ENCODE data around the gene TRIM54. TPM values are rescaled to one million over a fixed set of nuclear protein-coding genes. Genes with fewer than 3 reads are reported as not detected.

TRIM54 gene
- total and polyA plus RNA-seq, 3 donors from 2014 or later: 28.3 to 46.8 (median 38.5) TPM

GRCh38 chr2:27312152-27312551 is 29.9 kb downstream of the TRIM54 start:
- Histone ChIP-seq H3K36me3 (ENCODE audit: low read depth, missing control alignments) (peaks cover 3% of the 10 kb centered on the region), H3K4me3 (no peak overlapping the region), H3K4me1 (no peaks in the 10 kb centered on the region), H3K27me3 (no peaks in the 10 kb centered on the region), H3K9me3 (no peaks in the 10 kb centered on the region), H3K27ac (no peak overlapping the region)
- WGBS, 2 donors: 94 to 97% methylated on average over 3 of the region's 3 CpGs
- intact Hi-C loops (cut with DNase I; ENCODE audit: low total_unique reads): no loop called here
- no peak for DNase-seq
- TF ChIP-seq CTCF (IDR thresholded peaks at IDR 0.05) (no peak), POLR2A (IDR thresholded peaks at IDR 0.05) (no peak)

GRCh38 chr2:27313882-27314645 is 31.8 kb downstream of the TRIM54 start:
- Histone ChIP-seq H3K4me3 (no peak overlapping the region), H3K27ac (no peak overlapping the region), H3K27me3 (no peaks in the 10 kb centered on the region), H3K36me3 (ENCODE audit: low read depth, missing control alignments) (peaks cover 3% of the 10 kb centered on the region), H3K4me1 (no peaks in the 10 kb centered on the region), H3K9me3 (no peaks in the 10 kb centered on the region)
- intact Hi-C loops (cut with DNase I; ENCODE audit: low total_unique reads): no loop called here
- DNase-seq: no peak
- no peak for TF ChIP-seq POLR2A (IDR thresholded peaks at IDR 0.05)
- TF ChIP-seq CTCF (IDR thresholded peaks at IDR 0.05): no peak
- 92 to 96% methylated on average over 8 of the region's 8 CpGs for WGBS, 2 donors

- TF ChIP-seq POLR2A (IDR thresholded peaks at IDR 0.05) (no peak), CTCF (IDR thresholded peaks at IDR 0.05) (no peak)
- Histone ChIP-seq H3K36me3 (ENCODE audit: low read depth, missing control alignments) (peaks cover 3% of the 10 kb centered on the region), H3K27ac (no peak overlapping the region), H3K27me3 (no peaks in the 10 kb centered on the region), H3K9me3 (no peaks in the 10 kb centered on the region), H3K4me3 (no peak overlapping the region), H3K4me1 (no peaks in the 10 kb centered on the region)
- WGBS, 2 donors: 92 to 96% methylated on average over 3 to 6 of the region's 9 CpGs
- DNase-seq: no peak
- intact Hi-C loops (cut with DNase I; ENCODE audit: low total_unique reads): no loop called here
Observed at GRCh38 chr2:27314709-27315108, 32.5 kb downstream of the TRIM54 start.

- DNase-seq: no peak
- Histone ChIP-seq H3K27ac (no peak overlapping the region), H3K4me3 (no peak overlapping the region), H3K27me3 (no peaks in the 10 kb centered on the region), H3K4me1 (no peaks in the 10 kb centered on the region), H3K36me3 (ENCODE audit: low read depth, missing control alignments) (peaks cover 1% of the 10 kb centered on the region), H3K9me3 (no peaks in the 10 kb centered on the region)
- WGBS, 2 donors: 80 to 84% methylated on average over 8 of the region's 8 CpGs
- intact Hi-C loops (cut with DNase I; ENCODE audit: low total_unique reads): no loop called here
- TF ChIP-seq POLR2A (IDR thresholded peaks at IDR 0.05): no peak
- TF ChIP-seq CTCF (IDR thresholded peaks at IDR 0.05): no peak
Observed at GRCh38 chr2:27315122-27315521, 32.9 kb downstream of the TRIM54 start.
